H54 (cell line): ENCODE results near the gene ISG15.

Experiments
- DNase-seq: peaks from one replicate; pipeline ENCODE4 v3.0.0; 2011; ENCODE audit warnings: low spot score, mixed read lengths; ENCODE audit not compliant: insufficient read length
- FAIRE-seq: peaks from 3 replicates; lab custom pipeline; 2011; peaks lifted over from hg19 to GRCh38; lab: Jason Lieb, UNC
- POLR2A ChIP-seq: IDR thresholded peaks from 2 replicates; pipeline ENCODE4 v1.6.1; 2011; ENCODE audit warnings: low read depth, mild to moderate bottlenecking, low read length

The ISG15 gene

DNA sequence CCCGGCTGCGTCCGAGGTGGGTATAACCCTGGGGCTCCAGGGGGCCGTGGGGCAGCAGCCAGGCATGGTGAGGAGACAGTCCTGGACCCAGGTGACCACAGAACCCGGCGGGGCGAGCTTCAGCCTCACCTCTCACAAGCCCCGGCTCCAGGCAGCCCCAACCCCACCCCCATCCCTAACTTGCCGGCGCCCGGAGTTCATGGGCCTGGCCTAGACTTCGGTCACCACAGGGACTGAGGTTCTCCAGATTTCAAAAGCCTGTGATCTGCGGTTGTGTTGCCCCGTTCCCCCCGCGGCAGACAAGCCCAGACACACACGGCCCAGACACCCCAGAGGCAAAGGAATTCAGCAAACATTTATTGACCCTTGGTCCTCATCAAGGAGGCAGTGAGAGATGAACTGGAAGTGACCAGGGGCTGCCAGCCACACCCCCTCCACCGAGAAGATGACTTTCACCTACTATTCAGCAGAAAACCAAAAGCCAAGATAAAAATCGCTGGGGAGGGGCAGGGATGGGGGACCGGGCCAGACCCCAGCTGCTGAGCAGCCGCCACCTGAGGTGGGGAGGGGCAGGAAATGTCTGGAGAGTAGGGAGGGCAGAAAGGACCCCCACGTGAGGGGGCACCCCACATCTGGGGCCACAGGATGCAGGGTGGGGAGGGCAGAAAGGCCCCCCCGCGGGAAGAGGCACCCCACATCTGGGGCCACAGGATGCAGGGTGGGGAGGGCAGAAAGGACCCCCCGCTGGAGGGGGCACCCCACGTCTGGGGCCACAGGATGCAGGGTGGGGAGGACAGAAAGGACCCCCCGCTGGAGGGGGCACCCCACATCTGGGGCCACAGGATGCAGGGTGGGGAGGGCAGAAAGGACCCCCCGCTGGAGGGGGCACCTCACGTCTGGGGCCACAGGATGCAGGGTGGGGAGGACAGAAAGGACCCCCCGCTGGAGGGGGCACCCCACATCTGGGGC, 17.3 kb upstream of the ISG15 start:
- TF ChIP-seq POLR2A, result no peak
- no peak for FAIRE-seq

DNA sequence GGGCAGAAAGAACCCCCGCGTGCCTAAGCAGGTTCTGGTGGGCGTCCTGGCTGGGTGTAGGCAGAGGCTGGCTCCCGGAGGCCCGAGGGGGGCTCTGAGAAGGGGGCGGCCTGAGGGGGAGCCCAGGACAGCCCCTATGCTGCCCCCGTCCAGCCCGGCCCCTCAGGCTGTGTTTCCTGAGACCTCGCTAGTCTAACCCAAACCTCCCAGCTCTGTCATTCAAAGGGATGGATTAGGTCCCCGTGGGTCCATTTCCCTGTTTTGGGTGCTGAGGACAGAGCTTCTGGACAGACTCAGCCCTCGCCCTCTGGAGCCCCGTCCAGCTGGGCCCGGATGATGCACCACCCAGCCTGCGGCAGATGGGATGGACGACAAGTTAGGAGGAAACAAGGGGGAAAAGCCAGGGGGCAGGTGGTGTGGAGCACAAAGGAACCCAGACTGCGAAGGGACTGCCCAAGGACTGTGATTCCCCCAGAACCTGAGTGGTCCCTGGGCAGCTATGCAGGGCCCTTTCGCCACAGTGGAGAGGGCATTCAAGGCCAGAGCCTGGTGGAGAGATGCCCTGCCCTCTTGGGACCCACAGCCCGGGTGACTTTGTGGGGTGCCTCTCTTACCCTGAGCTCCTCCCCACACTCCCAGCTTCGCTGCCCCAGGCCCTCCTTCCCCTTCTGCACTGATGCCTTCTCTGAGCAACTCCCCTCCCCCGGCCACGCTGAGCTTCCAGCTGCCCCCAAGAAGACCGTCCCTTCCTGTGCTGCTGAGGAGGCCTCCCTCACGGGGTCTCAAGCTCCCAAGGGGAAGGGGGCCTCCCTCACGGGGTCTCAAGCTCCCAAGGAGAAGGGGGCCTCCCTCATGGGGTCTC, 16.2 kb upstream of the ISG15 start:
- FAIRE-seq (no peak), DNase-seq (no peak)
- TF ChIP-seq POLR2A, result no peak

More for the DNA sequence above, 17.3 kb upstream of the ISG15 start:
- DNase-seq, result no peak

DNA sequence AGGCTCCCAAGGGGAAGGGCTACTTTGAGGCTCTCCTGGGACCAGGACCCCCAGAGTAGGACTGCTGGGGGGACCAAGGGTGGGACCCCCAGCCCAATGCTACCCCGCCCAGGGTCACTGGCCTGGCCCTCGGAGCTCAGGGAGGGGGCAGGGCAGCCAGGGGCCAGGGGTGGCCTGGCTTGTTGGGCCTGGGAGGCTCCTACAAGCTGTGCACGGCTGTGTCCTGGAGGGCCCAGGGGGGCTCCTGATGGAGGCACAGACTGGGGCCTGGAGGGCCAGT, 15.6 kb upstream of the ISG15 start:
- FAIRE-seq (no peak), DNase-seq (no peak)
- no peak for TF ChIP-seq POLR2A

DNA sequence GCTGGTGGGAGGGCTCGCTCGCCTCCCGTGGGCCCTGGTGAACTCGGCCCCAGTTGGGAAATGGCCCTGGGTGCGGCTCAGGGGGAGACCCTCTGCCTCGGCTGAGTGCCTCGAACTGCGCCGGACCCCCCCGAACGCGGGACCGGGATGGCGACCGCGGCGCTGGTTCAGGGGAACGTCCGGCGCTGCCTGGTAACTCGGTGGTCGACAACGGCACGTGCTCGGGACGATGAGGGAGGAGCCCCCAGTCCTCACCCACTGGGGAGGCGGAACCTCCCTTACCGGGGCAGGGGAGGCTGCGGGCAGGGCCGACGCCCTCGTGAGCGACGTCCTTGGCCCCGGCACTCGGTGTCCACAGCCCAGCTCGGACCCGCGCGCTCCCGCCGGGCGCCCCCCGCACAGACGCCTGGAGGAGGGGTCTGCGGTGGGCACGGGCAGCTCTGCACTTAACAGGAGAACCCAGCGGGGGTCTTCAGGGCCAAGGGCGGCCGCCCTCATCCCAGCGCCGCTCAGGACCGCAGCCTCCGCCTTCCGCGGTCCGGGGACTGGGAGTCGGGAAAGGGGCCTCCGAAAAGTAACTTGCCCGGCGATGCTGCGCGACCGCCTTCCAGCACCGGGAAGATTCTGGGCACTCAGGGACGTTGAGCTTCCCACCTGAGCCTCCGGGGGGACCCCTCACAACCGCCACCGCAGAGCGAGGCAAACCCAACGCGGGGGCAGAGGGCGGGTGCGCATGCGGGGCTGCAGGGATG, 15.1 kb upstream of the ISG15 start:
- TF ChIP-seq POLR2A, result no peak
- FAIRE-seq, result no peak
- DNase-seq, result no peak

DNA sequence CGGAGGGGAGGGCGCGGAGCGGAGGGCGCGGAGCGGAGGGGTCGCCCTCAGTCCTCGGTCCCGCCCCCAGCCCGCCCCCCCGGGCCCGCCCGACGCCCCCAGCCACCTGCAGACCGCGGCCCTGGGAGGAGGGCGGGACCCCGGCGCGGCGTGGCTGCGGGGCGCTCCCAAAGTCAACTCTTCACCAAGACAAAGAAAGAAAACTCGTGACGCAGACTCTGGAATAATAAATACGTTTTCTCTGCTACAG, 14.6 kb upstream of the ISG15 start:
- FAIRE-seq, result no peak
- no peak for DNase-seq
- TF ChIP-seq POLR2A, result no peak

DNA sequence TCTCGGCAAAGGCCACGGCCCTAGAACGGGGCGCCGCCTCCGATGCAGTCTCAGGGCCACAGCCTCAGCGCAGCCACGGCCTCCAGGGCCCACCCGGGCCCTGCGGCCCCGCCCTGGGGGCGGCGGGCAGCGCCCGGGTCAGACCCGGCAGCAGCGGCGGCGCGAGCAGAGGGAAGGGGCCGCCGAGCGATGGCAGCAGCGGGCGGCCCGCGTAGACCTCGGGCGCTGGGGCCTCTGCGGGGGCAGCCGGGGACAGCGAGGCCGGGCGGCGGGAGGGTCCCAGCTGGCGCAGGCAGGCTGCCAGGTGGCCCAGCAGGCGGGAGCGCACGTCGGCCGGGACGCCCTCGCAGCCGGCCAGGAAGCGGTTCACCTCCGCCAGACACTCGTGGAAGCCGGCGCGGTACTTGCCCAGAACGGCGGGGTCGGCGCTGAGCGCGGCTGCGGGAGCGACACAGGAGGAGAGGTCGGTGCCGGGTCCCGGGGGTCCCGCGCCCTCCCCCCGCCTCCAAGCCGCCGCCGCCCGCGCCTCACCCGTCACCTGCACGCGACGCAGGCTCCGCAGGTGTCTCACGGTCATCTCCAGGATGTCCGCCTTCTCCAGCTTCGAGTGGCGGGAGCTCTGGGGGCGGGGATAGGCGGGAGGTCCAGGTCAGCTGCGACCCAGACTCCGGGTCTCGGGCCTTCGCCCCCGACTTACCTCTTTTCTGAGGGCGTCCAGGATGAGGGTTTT, 14.1 kb upstream of the ISG15 start:
- DNase-seq (no peak), FAIRE-seq (no peak)
- no peak for TF ChIP-seq POLR2A

DNA sequence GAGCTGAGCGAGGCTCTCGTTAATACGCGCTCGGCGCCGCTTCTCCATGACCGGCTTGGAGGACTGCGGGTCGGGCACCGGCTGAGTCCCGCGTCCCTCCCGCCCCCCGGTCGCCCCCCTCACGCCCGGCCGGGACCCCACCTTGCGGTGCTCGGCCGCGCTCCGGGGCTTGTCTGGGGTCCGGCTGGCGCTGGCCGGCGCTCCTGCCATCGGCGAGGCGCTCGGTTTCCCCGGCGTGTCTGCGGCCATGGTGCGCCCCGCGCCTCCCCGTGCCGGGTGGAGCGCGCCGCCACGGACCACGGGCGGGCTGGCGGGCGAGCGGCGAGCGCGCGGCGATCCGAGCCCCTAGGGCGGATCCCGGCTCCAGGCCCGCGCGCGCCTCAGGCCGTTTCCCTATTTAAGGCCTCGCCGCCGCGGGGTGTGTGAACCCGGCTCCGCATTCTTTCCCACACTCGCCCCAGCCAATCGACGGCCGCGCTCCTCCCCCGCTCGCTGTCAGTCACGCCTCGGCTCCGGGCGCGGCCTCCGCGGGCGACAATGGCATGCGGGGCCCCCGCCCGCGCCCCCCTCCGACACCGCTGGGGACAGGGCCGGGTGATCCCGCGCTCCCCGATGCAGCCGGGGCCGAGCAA, 13.5 kb upstream of the ISG15 start, which contains the start of gene HES4:
Gene HES4, minus strand, starts transcription at position 373 of the 632 bp plus-strand sequence. Its CDS starts 124 bp downstream, at position 249.
- DNase-seq, result peak; percentile 81
- peak; percentile 94 for TF ChIP-seq POLR2A
- no peak for FAIRE-seq

DNA sequence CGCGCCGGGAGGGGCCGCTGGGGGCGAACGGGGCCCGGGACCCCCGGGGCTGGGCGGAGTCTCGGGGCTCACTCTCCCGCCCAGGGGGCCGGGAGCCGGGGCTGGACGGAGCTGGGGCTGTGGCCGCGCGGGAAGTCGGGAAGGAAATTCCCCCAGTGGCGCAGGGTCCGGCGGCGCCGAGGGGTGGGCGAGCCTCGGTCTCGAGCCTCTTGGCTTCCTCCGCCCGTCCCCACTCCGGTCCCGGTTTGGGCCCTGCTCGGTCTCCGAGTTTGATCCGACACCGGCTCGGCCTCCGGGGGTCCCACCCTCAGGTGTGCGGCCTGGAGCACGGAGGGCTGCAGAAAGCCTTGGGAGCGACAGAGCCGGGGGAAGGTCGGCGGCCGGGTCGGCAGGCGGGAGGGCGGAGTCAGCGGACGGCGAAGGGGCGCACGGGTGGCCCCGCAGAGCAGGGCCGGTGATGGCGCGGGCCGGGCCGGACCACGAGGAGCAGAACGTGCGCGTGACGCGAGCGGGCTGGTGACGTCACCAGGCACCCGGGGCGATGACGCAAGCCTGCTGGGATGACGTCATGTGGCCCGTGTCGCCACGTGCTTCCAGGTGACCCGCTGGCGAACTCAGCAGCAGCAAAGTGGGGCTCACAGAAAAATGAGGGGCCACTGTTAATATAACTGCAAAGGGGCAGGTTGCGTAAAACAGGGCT, 12.8 kb upstream of the ISG15 start:
- TF ChIP-seq POLR2A, result no peak
- DNase-seq, result peak; percentile 84
- peak; percentile 71 for FAIRE-seq

DNA sequence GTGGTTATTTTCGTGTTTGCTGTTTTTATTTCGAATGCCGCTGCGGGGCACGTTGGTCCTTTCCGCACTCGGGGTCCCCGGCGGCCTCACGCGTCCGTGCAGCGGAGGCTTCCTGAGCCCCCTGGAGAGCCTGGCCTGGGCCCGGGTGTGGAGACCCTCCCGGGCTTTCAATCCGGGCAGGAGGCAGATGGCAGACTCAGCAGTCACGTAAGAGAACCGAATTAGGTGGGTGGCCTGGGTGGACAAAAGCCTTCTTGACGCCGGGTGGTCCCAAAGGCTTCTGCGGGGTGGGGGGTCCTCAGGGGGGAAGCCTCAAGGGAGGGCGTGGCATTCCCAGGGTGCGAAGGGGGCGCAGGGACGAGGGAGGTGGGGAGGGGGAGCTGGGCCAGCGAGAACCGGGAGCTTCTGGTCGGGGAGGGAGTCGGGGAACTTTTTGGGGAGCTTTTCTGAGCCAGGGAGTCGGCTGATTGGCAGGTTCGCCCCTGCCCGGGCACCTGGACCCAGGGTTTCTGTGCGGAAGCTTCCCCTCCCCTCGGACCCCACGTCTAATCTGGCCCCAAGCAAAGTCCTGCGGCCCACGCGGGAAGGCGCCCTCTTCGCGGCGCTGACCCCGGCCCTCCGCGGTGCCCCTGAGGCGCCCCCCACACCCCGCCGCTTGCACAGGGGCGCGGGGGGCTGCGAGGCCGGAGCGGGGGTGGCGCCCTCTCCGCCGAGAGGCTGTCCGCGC, 12.1 kb upstream of the ISG15 start:
- FAIRE-seq (no peak), DNase-seq (no peak)

DNA sequence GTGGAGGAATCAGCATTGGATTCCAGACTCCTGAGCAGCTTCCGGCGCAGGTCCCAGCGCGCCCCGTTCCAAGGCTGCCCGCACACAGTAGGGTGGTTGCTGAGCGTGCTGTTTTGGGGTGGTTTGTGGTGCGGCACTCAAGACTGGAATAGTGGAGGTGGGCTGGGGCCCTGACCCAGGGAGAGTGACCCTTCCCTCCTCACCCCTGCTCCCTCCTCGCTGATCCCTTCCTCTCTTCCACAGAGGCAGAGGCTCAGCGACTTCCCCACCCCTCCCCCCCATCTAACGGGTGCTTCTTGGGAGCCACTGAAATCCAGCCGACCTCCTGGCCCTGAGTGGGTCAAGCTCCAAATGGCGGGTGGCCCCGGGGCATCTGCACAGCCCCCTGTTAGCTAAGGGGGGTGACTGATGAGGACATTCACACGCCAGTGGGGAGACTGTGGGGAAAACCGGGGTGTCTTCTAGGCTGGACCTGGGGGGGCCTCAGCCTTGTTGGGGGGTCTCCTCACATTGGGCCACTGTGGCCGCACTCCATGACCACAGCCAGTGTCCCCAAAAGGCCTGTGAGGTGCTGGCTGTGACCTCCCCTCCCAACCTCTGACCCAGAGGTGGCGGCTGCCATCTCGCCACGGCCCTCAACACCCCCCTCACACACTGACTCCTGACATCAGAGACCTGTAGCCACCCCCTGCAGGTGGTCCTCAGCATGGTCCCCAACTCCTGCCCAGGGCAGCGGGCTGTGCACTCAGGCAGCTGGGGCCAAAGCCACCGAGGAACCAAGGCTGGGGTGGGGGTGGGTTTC, 9.5 kb upstream of the ISG15 start:
- DNase-seq (no peak), FAIRE-seq (no peak)
- TF ChIP-seq POLR2A, result no peak

More for the DNA sequence above, 12.1 kb upstream of the ISG15 start:
- no peak for TF ChIP-seq POLR2A

DNA sequence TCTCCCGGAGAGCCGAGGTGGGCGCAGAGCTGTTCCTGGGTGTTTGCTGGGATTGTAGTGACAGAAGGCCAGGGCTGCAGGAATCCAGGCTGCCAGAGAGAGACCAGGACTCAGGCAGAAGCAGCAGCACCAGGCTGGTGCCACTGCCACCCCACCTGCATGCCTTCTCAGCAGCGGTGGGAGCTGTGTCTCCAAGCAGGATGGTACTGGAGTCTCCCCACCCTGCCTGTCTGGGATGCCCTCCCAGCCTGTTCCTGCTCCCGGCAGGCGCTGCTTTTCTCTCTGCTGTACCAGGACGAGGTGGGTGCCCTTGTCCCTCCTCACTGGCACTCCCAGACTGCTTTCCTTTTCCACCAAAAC, 8.9 kb upstream of the ISG15 start:
- no peak for FAIRE-seq

More for the DNA sequence above, 8.9 kb upstream of the ISG15 start:
- TF ChIP-seq POLR2A, result no peak
- DNase-seq, result no peak
